Measurements from ENCODE around the gene HRAS.

Gene HRAS

GRCh38 chr11:567629-568292, 32.4 kb upstream of the HRAS start:
- no peak for DNase-seq (ENCODE audit: low read depth in 2 of 3, low spot score in 1 of 3)

GRCh38 chr11:567011-567628, 31.7 kb upstream of the HRAS start:
- no peak for DNase-seq (ENCODE audit: low read depth in 2 of 3, low spot score in 1 of 3)

GRCh38 chr11:565921-566509, 30.6 kb upstream of the HRAS start:
- no peak for DNase-seq (ENCODE audit: low read depth in 2 of 3, low spot score in 1 of 3)

- DNase-seq (ENCODE audit: low read depth in 2 of 3, low spot score in 1 of 3), result no peak
These were observed 28.6 kb upstream of the HRAS start for GRCh38 chr11:563812-564578.

GRCh38 chr11:563066-563811, 27.9 kb upstream of the HRAS start:
- no peak for DNase-seq (ENCODE audit: low read depth in 2 of 3, low spot score in 1 of 3)

- no peak for DNase-seq (ENCODE audit: low read depth in 2 of 3, low spot score in 1 of 3)
These were observed 26.8 kb upstream of the HRAS start for GRCh38 chr11:562046-562645.

GRCh38 chr11:561148-562003, 26.0 kb upstream of the HRAS start:
- DNase-seq (ENCODE audit: low read depth in 2 of 3, low spot score in 1 of 3), result no peak

- DNase-seq (ENCODE audit: low read depth in 2 of 3, low spot score in 1 of 3), result peak; percentile 87 to 95 (median 93)
These were observed 25.1 kb upstream of the HRAS start, which contains the start of the genes LMNTD2 and RASSF7 for GRCh38 chr11:560305-561147. Gene LMNTD2, minus strand, starts transcription at chr11:560738. Its CDS starts 22 bp downstream, at chr11:560716. Gene RASSF7, plus strand, starts transcription at chr11:560970. Its CDS starts 799 bp downstream, at chr11:561769.

- DNase-seq (ENCODE audit: low read depth in 2 of 3, low spot score in 1 of 3), result no peak
These were observed 24.4 kb upstream of the HRAS start for GRCh38 chr11:559712-560304.

- no peak for DNase-seq (ENCODE audit: low read depth in 2 of 3, low spot score in 1 of 3)
These were observed 23.7 kb upstream of the HRAS start for GRCh38 chr11:559020-559620.

GRCh38 chr11:558503-558902, 23.1 kb upstream of the HRAS start:
- DNase-seq (ENCODE audit: low read depth in 2 of 3, low spot score in 1 of 3), result no peak

- DNase-seq (ENCODE audit: low read depth in 2 of 3, low spot score in 1 of 3), result no peak
These were observed 22.2 kb upstream of the HRAS start for GRCh38 chr11:557328-558132.

- DNase-seq (ENCODE audit: low read depth in 2 of 3, low spot score in 1 of 3), result no peak
These were observed 21.4 kb upstream of the HRAS start for GRCh38 chr11:556662-557256.

- no peak for DNase-seq (ENCODE audit: low read depth in 2 of 3, low spot score in 1 of 3)
These were observed 20.6 kb upstream of the HRAS start for GRCh38 chr11:555780-556661.

GRCh38 chr11:555227-555779, 19.9 kb upstream of the HRAS start:
- no peak for DNase-seq (ENCODE audit: low read depth in 2 of 3, low spot score in 1 of 3)
